ENCODE measurements around the gene RRAS.
A peak's percentile ranks its signal among the peaks of the same experiment; 100 is the strongest.

Gene RRAS

DNA sequence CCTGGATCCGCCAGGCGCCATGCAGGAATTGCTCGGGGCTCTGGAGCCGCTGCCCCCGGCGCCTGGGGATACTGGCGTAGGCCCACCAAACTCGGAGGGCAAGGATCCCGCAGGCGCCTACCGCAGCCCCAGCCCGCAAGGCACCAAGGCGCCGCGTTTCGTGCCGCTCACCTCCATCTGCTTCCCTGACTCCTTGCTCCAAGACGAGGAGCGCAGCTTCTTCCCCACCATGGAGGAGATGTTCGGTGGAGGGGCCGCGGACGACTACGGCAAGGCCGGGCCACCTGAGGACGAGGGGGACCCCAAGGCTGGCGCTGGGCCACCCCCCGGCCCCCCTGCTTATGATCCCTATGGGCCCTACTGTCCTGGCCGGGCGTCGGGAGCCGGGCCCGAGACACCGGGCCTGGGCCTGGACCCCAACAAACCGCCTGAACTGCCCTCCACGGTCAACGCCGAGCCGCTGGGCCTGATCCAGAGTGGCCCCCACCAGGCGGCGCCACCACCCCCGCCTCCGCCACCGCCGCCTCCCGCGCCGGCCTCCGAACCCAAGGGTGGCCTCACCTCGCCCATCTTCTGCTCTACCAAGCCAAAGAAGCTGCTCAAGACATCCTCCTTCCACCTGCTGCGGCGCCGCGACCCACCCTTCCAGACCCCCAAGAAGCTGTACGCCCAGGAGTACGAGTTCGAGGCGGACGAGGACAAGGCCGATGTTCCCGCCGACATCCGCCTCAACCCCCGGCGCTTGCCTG is 42.8 kb downstream of the RRAS start:
- DNase-seq (ENCODE audit: insufficient read length, low spot score) (no peak), FAIRE-seq (no peak)

DNA sequence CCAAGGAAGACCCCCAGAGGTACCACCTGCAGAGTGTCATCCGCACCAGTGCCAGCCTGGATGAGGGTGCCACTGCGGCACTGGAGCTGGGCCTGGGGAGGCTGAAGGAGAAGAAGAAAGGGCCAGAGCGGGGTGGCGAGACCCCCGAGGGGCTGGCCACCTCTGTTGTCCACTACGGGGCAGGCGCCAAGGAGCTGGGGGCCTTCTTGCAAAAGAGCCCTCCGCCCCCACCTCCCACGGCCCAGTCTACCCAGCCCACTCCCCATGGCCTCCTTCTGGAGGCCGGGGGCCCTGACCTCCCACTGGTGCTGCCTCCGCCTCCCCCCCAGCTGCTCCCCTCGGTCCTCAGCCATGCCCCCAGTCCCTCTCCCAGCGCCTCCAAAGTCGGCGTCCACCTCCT is 43.5 kb downstream of the RRAS start:
- FAIRE-seq (no peak), DNase-seq (ENCODE audit: insufficient read length, low spot score) (no peak)

GRCh38 chr19:49595819-49596404 is 44.0 kb downstream of the RRAS start:
- DNase-seq (ENCODE audit: insufficient read length, low spot score) (no peak), FAIRE-seq (no peak)

- no peak for DNase-seq (ENCODE audit: insufficient read length, low spot score)
- no peak for FAIRE-seq
These were observed 44.7 kb downstream of the RRAS start for GRCh38 chr19:49594993-49595818.

DNA sequence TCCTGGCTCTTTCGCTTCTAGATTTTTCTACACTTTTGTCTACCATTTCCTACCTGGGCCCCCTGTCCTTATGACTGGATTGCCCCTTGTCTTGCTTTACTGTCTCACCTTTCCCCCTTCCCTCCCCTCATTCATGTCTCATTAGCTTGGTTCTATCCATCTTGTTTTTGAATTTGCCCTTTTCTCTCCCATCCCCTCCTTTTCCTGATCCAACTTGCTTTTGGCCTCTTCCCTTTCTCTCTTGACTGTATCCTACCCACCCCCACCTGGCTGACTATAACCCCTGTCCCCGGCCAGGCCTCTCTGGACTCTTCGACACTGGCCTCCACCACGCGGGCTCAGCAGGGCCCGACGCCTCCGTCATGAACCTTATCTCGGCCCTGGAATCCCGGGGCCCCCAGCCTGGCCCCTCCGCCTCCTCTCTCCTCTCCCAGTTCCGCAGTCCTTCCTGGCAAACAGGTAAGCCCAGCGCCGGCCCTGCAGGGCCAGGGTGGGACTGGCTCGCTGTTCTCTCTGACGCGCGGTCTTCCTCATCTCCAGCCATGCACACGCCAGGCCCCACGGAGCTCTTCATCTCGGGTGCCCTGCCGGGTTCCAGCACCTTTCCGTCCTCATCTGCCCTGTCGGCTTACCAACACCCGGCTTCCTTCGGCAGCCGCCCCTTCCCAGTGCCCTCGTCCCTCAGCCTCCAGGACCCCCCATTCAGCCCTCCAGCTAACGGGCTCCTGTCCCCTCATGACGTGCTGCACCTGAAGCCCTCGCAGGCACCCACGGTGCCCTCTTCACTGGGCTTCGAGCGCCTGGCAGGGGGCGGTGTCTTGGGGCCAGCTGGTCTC is 45.6 kb downstream of the RRAS start:
- FAIRE-seq: no peak

GRCh38 chr19:49593233-49594113 is 46.5 kb downstream of the RRAS start:
- peak; percentile 99 for FAIRE-seq
- peak; percentile 100 for DNase-seq (ENCODE audit: insufficient read length, low spot score)

More for the DNA sequence above, 45.6 kb downstream of the RRAS start:
- DNase-seq (ENCODE audit: insufficient read length, low spot score): no peak

DNA sequence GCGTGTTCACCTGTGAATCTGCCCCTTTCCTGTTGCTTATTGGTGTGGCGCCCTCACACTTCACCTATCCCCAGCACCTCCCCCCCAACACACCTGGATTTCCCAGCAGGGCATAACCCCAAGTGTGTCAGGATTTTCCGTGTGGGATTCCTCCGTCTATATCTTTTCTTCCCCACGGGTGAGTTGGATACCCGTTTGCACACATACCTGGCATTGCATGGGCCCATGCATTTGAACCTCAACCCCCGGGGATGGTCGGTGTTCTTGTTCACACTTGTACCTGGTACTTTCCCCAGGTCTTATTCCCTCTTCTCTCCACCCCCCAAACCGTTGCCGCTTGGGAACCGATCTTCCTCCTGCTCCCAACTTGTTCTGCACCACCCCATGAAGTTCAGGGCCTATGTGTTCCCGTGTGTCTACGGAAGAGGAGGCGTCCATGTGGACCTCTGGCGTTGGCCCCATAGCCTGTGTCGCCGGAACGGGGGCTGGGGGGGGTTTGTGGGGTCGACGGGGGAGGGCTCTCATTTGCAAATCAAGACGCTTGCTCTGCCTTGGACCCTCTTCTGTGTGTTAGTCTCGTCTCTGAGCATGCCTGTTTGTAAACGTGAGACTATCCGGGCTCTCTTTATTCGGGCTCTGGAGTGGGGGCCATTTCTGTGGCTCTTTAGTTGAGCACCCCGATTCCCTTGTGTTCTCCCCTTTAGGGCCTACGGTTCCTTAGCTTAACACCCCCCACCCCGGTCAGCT is 47.3 kb downstream of the RRAS start:
- DNase-seq (ENCODE audit: insufficient read length, low spot score) (no peak), FAIRE-seq (peak; percentile 51)

GRCh38 chr19:49591731-49592485 is 48.0 kb downstream of the RRAS start:
- no peak for DNase-seq (ENCODE audit: insufficient read length, low spot score)
- FAIRE-seq: peak; percentile 28

- FAIRE-seq: no peak
- DNase-seq (ENCODE audit: insufficient read length, low spot score): no peak
These were observed 48.8 kb downstream of the RRAS start, which contains the start of gene PRR12 for GRCh38 chr19:49590971-49591730. PRR12 (plus strand) TSS chr19:49591182; CDS start chr19:49591655, 473 bp downstream.

DNA sequence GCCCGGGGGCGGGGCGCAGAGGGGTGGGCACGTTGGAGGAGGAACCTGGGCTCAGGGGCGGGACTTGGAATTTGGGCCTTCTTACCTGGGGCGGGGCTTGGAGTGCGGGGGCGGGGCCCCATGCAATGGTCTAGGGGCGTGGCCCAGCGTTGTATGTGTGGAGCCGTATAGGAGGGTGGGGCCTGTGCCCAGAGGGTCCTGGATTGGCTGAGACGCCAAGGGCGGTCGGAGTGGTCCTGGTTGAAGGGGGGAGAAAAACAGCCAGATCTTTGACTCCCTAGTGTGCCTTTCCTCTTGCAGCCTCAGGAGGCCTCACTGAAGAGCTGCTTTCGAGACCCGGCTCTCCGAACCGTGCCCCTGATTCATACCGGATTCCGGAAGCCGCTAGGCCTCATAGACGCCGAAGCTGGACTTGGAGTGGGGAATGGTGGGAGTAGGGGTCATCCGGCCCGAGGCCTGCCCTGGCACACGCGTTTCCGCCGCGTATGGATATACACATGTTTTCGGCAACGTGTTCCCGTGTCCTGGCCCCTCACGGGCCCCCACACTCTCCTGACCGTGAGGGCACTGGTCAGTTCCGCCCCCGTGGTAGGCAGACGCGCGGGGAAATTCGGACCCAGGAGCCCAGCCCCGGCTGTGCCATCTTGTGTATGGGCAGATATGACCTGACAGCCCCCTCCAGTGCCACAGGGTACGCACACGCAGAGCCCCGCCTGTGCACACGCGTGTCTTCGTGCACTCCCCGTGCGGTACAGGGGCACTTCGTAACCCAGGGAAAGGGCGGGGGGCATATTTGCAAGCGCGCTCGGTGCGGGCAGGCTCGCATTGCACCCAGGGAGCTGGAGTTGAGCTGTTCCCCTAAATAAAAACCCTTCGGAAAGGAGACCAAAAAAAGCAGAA is 49.6 kb downstream of the RRAS start:
- peak; percentile 97 for FAIRE-seq
- peak; percentile 91 for DNase-seq (ENCODE audit: insufficient read length, low spot score)

DNA sequence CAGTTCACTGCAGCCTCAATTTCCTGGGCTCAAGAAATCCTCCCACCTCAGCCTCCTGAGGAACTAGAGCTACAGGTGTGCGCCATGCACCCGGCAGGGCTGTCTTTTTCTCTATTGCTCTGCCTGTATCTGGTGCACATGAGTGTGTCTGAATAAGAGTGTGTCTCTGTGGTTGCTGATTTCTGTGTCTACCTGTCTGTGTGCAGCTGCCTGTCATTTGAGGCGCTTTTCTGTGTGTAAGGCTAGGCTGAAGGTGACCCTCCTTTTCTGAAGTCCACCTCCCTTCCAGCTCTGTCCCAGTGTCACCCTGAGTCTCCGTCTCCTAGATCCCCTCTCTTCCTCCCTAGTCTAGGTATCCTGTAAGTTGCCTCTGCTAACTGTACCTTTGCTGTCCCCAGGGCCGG is 50.4 kb downstream of the RRAS start:
- DNase-seq (ENCODE audit: insufficient read length, low spot score) (no peak), FAIRE-seq (no peak)

DNA sequence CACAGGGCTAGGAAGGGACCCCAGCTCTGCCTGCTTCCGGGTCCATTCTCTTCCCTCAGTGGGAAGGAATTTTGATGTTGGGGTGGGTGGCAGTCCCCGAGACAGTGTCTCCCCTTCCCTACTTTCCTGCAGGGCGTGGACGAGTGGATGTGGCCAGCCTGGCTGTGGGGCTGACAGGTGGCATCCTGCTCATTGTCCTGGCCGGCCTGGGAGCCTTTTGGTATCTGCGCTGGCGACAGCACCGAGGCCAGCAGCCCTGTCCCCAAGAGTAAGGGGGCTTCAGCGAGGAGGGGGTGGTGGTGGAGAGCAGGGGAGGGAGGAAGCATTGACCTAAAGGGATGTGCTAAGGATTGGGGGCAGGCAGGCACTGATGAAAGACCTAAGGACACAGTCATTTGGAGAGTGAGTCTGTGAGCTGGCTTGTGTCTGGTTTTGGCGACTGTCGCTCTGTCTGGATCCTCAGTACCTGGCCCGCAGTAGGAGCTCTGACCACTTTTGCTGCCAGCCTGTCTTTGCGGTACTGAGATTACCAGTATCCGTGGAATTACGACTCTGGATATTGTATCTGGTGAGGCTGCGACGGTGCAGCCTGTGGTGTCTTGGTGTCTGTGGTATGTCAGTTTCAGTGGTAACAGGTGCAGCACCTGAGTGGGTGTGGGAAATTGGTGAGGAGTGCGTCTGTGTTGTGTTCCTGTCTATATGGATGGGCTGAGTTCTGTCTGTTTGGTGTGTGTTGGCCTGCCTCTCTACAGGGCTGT is 51.4 kb downstream of the RRAS start:
- FAIRE-seq: no peak
- no peak for DNase-seq (ENCODE audit: insufficient read length, low spot score)

- FAIRE-seq: no peak
- no peak for DNase-seq (ENCODE audit: insufficient read length, low spot score)
These were observed 52.7 kb downstream of the RRAS start for GRCh38 chr19:49587227-49587626.
